Hepatocyte (in vitro differentiated cells): ENCODE results near the gene HSPA14.

Experiments used
- EZH2 ChIP-seq: fragments of 200-600 bp; sonication (generic); IDR thresholded peaks from 2 replicates; pipeline ENCODE4 v1.6.1; 2016; ENCODE audit warnings: antibody characterized with exemption, mild to moderate bottlenecking, borderline replicate concordance
- EZH2phosphoT487 ChIP-seq: fragments of 200-600 bp; sonication (generic); IDR thresholded peaks from one replicate; pipeline ENCODE4 v1.6.1; 2018; ENCODE audit warnings: antibody characterized with exemption, mild to moderate bottlenecking, low read depth, moderate library complexity; ENCODE audit not compliant: unreplicated experiment, severe bottlenecking
- TF ChIP-seq, protein P1 (sequence below): fragments of 200-600 bp; sonication (generic); IDR thresholded peaks from 2 replicates; pipeline ENCODE4 v1.5.1; 2016; ENCODE audit warnings: antibody characterized with exemption, mild to moderate bottlenecking; ENCODE audit not compliant: poor library complexity

DNA sequence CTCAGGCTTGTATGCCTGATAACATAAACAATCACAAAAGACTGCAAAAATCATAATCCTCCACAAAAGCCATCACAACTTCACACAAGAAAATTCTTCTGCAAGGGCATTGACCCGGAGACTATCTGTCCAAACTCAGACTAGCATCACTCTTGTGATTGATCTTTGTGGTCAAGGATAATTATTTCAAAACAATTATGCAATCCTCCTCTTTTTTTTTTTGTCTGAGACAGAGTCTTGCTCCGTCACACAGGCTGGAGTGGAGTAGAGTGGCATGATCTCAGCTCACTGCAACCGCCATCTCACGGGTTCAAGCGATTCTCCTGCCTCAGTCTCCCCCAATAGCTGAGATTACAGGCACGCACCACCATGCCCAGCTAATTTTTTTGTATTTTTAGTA, 22.4 kb upstream of the HSPA14 start:
- TF ChIP-seq, protein P1, sequence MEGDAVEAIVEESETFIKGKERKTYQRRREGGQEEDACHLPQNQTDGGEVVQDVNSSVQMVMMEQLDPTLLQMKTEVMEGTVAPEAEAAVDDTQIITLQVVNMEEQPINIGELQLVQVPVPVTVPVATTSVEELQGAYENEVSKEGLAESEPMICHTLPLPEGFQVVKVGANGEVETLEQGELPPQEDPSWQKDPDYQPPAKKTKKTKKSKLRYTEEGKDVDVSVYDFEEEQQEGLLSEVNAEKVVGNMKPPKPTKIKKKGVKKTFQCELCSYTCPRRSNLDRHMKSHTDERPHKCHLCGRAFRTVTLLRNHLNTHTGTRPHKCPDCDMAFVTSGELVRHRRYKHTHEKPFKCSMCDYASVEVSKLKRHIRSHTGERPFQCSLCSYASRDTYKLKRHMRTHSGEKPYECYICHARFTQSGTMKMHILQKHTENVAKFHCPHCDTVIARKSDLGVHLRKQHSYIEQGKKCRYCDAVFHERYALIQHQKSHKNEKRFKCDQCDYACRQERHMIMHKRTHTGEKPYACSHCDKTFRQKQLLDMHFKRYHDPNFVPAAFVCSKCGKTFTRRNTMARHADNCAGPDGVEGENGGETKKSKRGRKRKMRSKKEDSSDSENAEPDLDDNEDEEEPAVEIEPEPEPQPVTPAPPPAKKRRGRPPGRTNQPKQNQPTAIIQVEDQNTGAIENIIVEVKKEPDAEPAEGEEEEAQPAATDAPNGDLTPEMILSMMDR = no peak
- TF ChIP-seq EZH2 (no peak), EZH2phosphoT487 (no peak)
